ENCODE results near the gene SYDE1. TPM values are rescaled to one million over a fixed set of nuclear protein-coding genes. Genes with fewer than 3 reads are reported as not detected.

Gene SYDE1
- total RNA-seq, 4 donors from 2014 or later = 42.8 to 106 (median 77.1) TPM

GRCh38 chr19:15141143-15141542 lies 33.9 kb downstream of the SYDE1 start:
- 86% methylated on average over 18 of the region's 25 CpGs for WGBS

GRCh38 chr19:15142313-15142712 lies 35.1 kb downstream of the SYDE1 start:
- H3K27ac ChIP-seq (replicated peaks in 1 of 4) = no peak overlapping the region
- H3K4me1 ChIP-seq = no peaks in the 10 kb centered on the region
- TF ChIP-seq POLR2AphosphoS5 (IDR thresholded peaks at IDR 0.05) (no peak), EP300 (IDR thresholded peaks at IDR 0.05) (no peak), POLR2A (IDR thresholded peaks at IDR 0.05; ENCODE audit: low read depth) (no peak)
- no peak overlapping the region for H3K4me3 ChIP-seq
- no peaks in the 10 kb centered on the region for H3K36me3 ChIP-seq
- intact Hi-C loops (cut with DNase I) = no loop called here
- no peak for DNase-seq (ENCODE audit: extremely low spot score)
- no peaks in the 10 kb centered on the region for H3K27me3 ChIP-seq
- 70% methylated on average over 5 of the region's 5 CpGs for WGBS
- peaks cover 0 to 12% (median 2%) of the 10 kb centered on the region in 4 donors for H3K9me3 ChIP-seq

More at GRCh38 chr19:15141143-15141542, 33.9 kb downstream of the SYDE1 start:
- intact Hi-C loops (cut with DNase I) = no loop called here
- Histone ChIP-seq H3K4me1 (no peaks in the 10 kb centered on the region), H3K27me3 (no peaks in the 10 kb centered on the region), H3K9me3 (peaks cover 0 to 12% (median 2%) of the 10 kb centered on the region in 4 donors), H3K4me3 (no peak overlapping the region), H3K27ac (replicated peaks in 1 of 4) (no peak overlapping the region), H3K36me3 (no peaks in the 10 kb centered on the region)
- no peak for TF ChIP-seq EP300 (IDR thresholded peaks at IDR 0.05)
- no peak for TF ChIP-seq CTCF (IDR thresholded peaks at IDR 0.05)
- no peak for TF ChIP-seq POLR2AphosphoS5 (IDR thresholded peaks at IDR 0.05)
- no peak for TF ChIP-seq POLR2A (IDR thresholded peaks at IDR 0.05; ENCODE audit: low read depth)
- no peak for DNase-seq (ENCODE audit: extremely low spot score)

- Histone ChIP-seq H3K36me3 (no peaks in the 10 kb centered on the region), H3K4me1 (no peaks in the 10 kb centered on the region), H3K27me3 (peaks cover 0 to under 1% (median 0%) of the 10 kb centered on the region in 4 donors), H3K27ac (replicated peaks in 1 of 4) (no peak overlapping the region), H3K9me3 (peaks cover 0 to 7% (median 1%) of the 10 kb centered on the region in 4 donors), H3K4me3 (no peak overlapping the region)
- 50% methylated on average over 1 of the region's 1 CpG for WGBS
- DNase-seq (ENCODE audit: extremely low spot score) = no peak
- intact Hi-C loops (cut with DNase I) = no loop called here
- TF ChIP-seq CTCF (IDR thresholded peaks at IDR 0.05) = no peak
- no peak for TF ChIP-seq POLR2A (IDR thresholded peaks at IDR 0.05; ENCODE audit: low read depth)
- TF ChIP-seq EP300 (IDR thresholded peaks at IDR 0.05) = no peak
These were observed 36.9 kb downstream of the SYDE1 start for GRCh38 chr19:15144046-15144646.

GRCh38 chr19:15147090-15147489 lies 39.9 kb downstream of the SYDE1 start:
- Histone ChIP-seq H3K4me3 (no peak overlapping the region), H3K9me3 (no peaks in the 10 kb centered on the region), H3K36me3 (no peaks in the 10 kb centered on the region), H3K27me3 (peaks cover 0 to 4% (median 0%) of the 10 kb centered on the region in 4 donors), H3K4me1 (no peaks in the 10 kb centered on the region), H3K27ac (replicated peaks in 1 of 4) (no peak overlapping the region)
- WGBS = 82% methylated on average over 1 of the region's 1 CpG
- TF ChIP-seq POLR2AphosphoS5 (IDR thresholded peaks at IDR 0.05) = no peak
- no peak for DNase-seq (ENCODE audit: extremely low spot score)
- intact Hi-C loops (cut with DNase I) = no loop called here

- no peak overlapping the region for H3K4me3 ChIP-seq
- DNase-seq (ENCODE audit: extremely low spot score) = no peak
- intact Hi-C loops (cut with DNase I) = loop anchor here (1.0 to 2.0 kb wide), 2 partner anchors 49 to 57 kb away; no protein-coding TSS in a partner anchor
- peaks cover 0 to 9% (median 0%) of the 10 kb centered on the region in 4 donors for H3K27me3 ChIP-seq
- peaks cover 0 to 5% (median 0%) of the 10 kb centered on the region in 4 donors for H3K9me3 ChIP-seq
- H3K36me3 ChIP-seq = no peaks in the 10 kb centered on the region
- TF ChIP-seq CTCF (IDR thresholded peaks at IDR 0.05) (no peak), EP300 (IDR thresholded peaks at IDR 0.05) (no peak), POLR2A (IDR thresholded peaks at IDR 0.05; ENCODE audit: low read depth) (no peak), POLR2AphosphoS5 (IDR thresholded peaks at IDR 0.05) (no peak)
- H3K4me1 ChIP-seq = no peaks in the 10 kb centered on the region
- WGBS = 71% methylated on average over 5 of the region's 5 CpGs
- H3K27ac ChIP-seq (replicated peaks in 1 of 4) = no peak overlapping the region
These were observed 42.5 kb downstream of the SYDE1 start for GRCh38 chr19:15149737-15150136.

Data from esophagus muscularis mucosa (tissue), 4 donors.